HepG2 (cell line): Measurements from ENCODE around the gene ZDHHC14. TPM values are rescaled to one million over a fixed set of nuclear protein-coding genes. Genes with fewer than 3 reads are reported as not detected.

ENCODE experiments used
- FOSL2 ChIP-seq: sonication (generic); formaldehyde crosslinking; IDR thresholded peaks from 2 replicates; pipeline ENCODE4 v1.4.0; 2020; ENCODE audit warnings: missing genetic modification reagents
- MAFF ChIP-seq: IDR thresholded peaks from 2 replicates; pipeline ENCODE4 v1.6.1; 2011; ENCODE audit warnings: low read depth, low read length, improper control_type of control experiment
- MEIS1 ChIP-seq: sonication (generic); formaldehyde crosslinking; IDR thresholded peaks from 2 replicates; pipeline ENCODE4 v1.9.0; 2021; ENCODE audit warnings: mild to moderate bottlenecking, missing genetic modification reagents, moderate library complexity, borderline replicate concordance
- ONECUT2 ChIP-seq: sonication (generic); formaldehyde crosslinking; IDR thresholded peaks from 2 replicates; pipeline ENCODE4 v1.4.0; 2020; ENCODE audit warnings: missing genetic modification reagents
- SAP130 ChIP-seq: IDR thresholded peaks from 2 replicates; pipeline ENCODE4 v1.6.1; 2016; ENCODE audit warnings: low read depth
- UBTF ChIP-seq: sonication (generic); formaldehyde crosslinking; IDR thresholded peaks from 2 replicates; pipeline ENCODE4 v1.4.0; 2020; ENCODE audit warnings: mild to moderate bottlenecking, missing genetic modification reagents
- ZNF20 ChIP-seq: sonication (generic); formaldehyde crosslinking; IDR thresholded peaks from 2 replicates; pipeline ENCODE4 v1.4.0; 2020; ENCODE audit warnings: mild to moderate bottlenecking, moderate library complexity, missing genetic modification reagents
- ZNF234 ChIP-seq: sonication (generic); formaldehyde crosslinking; conservative IDR thresholded peaks from 2 replicates; pipeline ENCODE4 v1.5.1; 2020; ENCODE audit warnings: mild to moderate bottlenecking, missing genetic modification reagents
- ZNF530 ChIP-seq: sonication (generic); formaldehyde crosslinking; IDR thresholded peaks from 2 replicates; pipeline ENCODE4 v1.5.0; 2020; ENCODE audit warnings: low read depth, mild to moderate bottlenecking, missing genetic modification reagents
- polyA plus RNA-seq, 8 experiments: library from polyadenylated mRNA; depleted of rRNA in 3 of 8; stranded (reverse) in 7 of 8; unstranded in 1 of 8; fragments of >200 nt; fragmentation: Illumina TruSeq in 4 of 8; extraction: Trizol in 4 of 8; gene quantifications; 2 replicates each; pipeline versions ENCODE4 v1.2.1 to v1.2.3, GENCODE V29; 2011 to 2016; ENCODE audit warnings: low read depth in 4 of 8, missing spikeins in 1 of 8, mixed read lengths in 1 of 8; ENCODE audit not compliant: insufficient read depth in 1 of 8
- total RNA-seq, 5 experiments: library from RNA; depleted of rRNA; stranded (reverse); fragments of >200 nt; fragmentation: Illumina TruSeq; extraction: Trizol; gene quantifications; 2 replicates each; pipeline ENCODE4 v1.2.3, GENCODE V29; 2016; ENCODE audit warnings: low read depth in 1 of 5
- TF ChIP-seq, protein P1 (sequence below): sonication (generic); formaldehyde crosslinking; IDR thresholded peaks from 2 replicates; pipeline ENCODE4 v1.5.1; 2020; ENCODE audit warnings: mild to moderate bottlenecking, missing genetic modification reagents, borderline replicate concordance

The ZDHHC14 gene
- total and polyA plus RNA-seq, 2 of the 13 experiments (the other 11 are each of a cell fraction or from before 2014, with no cell fraction given), result 3.7 to 9.5 TPM

- no peak for TF ChIP-seq UBTF (CRISPR knock-in tag)
- no peak for TF ChIP-seq ONECUT2
- TF ChIP-seq ZNF20 (CRISPR knock-in tag), result no peak
- peak; percentile 20; the same call in 1 of the 2 replicates for TF ChIP-seq SAP130 (CRISPR knock-in tag)
- TF ChIP-seq FOSL2 (CRISPR knock-in tag), result peak; percentile 74
- TF ChIP-seq, protein P1, sequence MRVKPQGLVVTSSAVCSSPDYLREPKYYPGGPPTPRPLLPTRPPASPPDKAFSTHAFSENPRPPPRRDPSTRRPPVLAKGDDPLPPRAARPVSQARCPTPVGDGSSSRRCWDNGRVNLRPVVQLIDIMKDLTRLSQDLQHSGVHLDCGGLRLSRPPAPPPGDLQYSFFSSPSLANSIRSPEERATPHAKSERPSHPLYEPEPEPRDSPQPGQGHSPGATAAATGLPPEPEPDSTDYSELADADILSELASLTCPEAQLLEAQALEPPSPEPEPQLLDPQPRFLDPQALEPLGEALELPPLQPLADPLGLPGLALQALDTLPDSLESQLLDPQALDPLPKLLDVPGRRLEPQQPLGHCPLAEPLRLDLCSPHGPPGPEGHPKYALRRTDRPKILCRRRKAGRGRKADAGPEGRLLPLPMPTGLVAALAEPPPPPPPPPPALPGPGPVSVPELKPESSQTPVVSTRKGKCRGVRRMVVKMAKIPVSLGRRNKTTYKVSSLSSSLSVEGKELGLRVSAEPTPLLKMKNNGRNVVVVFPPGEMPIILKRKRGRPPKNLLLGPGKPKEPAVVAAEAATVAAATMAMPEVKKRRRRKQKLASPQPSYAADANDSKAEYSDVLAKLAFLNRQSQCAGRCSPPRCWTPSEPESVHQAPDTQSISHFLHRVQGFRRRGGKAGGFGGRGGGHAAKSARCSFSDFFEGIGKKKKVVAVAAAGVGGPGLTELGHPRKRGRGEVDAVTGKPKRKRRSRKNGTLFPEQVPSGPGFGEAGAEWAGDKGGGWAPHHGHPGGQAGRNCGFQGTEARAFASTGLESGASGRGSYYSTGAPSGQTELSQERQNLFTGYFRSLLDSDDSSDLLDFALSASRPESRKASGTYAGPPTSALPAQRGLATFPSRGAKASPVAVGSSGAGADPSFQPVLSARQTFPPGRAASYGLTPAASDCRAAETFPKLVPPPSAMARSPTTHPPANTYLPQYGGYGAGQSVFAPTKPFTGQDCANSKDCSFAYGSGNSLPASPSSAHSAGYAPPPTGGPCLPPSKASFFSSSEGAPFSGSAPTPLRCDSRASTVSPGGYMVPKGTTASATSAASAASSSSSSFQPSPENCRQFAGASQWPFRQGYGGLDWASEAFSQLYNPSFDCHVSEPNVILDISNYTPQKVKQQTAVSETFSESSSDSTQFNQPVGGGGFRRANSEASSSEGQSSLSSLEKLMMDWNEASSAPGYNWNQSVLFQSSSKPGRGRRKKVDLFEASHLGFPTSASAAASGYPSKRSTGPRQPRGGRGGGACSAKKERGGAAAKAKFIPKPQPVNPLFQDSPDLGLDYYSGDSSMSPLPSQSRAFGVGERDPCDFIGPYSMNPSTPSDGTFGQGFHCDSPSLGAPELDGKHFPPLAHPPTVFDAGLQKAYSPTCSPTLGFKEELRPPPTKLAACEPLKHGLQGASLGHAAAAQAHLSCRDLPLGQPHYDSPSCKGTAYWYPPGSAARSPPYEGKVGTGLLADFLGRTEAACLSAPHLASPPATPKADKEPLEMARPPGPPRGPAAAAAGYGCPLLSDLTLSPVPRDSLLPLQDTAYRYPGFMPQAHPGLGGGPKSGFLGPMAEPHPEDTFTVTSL (CRISPR knock-in tag), result no peak
- TF ChIP-seq ZNF234 (CRISPR knock-in tag), result no peak
- 0 out of 2 replicates have a peak, but pooled peaks have one; percentile 7 for TF ChIP-seq MAFF
- TF ChIP-seq ZNF530 (CRISPR knock-in tag), result no peak
- TF ChIP-seq MEIS1, result no peak
Observed at GRCh38 chr6:157428427-157429202, 47.6 kb downstream of the ZDHHC14 start (continued).
